HCT116 (cell line): ENCODE results near the gene OGFOD2. TPM values are rescaled to one million over a fixed set of nuclear protein-coding genes. Genes with fewer than 3 reads are reported as not detected.

Source experiments
- ATAC-seq: fragments of 200-7000 bp; cut with Tn5 transposase; 2 replicates; pipeline ENCODE4 v1.9.1; 2020; ENCODE audit warnings: mild to moderate bottlenecking, moderate library complexity
- BruUV-seq: library from RNA; stranded (reverse); fragments of 400-500 nt; replicated peaks from 2 replicates; lab custom pipeline; 2021; lab: Mats Ljungman, UMichigan
- CTCF ChIA-PET: fragments of 300-600 bp; sonication (Branson Sonifier 250); formaldehyde crosslinking; loops from one replicate; lab custom pipeline; 2021; ENCODE audit warnings: antibody characterized with exemption; lab: Charles Lee
- POLR2A ChIA-PET: fragments of 300-600, 350-600 bp; sonication (Branson Sonifier 250); formaldehyde crosslinking; loops from one replicate; lab custom pipeline; 2021; ENCODE audit warnings: antibody characterized with exemption; lab: Charles Lee
- RAD21 ChIA-PET, 2 experiments: fragments of 300-600 bp; sonication (Branson Sonifier 250); formaldehyde crosslinking; loops; one replicate each; lab custom pipeline; 2023; ENCODE audit warnings: low total read pairs in 2 of 2; ENCODE audit not compliant: uncharacterized antibody in 2 of 2, unreplicated experiment in 2 of 2, low non-redundant PET in 1 of 2; lab: Charles Lee
- DNase-seq: peaks from one replicate; pipeline ENCODE4 v3.0.0-alpha.2; 2010; ENCODE audit warnings: low read depth, low spot score
- H2AFZ ChIP-seq: fragments of 200-600 bp; shearing (Covaris generic), sonication (generic); 2 replicates; pipeline ENCODE4 v1.6.1; 2017; ENCODE audit warnings: low read depth, mixed run types, mixed read lengths, antibody characterized with exemption, low read length; ENCODE audit not compliant: poor library complexity, severe bottlenecking
- H3K27ac ChIP-seq: 2 replicates; pipeline ENCODE4 v1.5.1; 2012; ENCODE audit warnings: low read depth, low read length
- H3K27me3 ChIP-seq: fragments of 200-600 bp; sonication (generic); 2 replicates; pipeline ENCODE4 v1.6.1; 2016; ENCODE audit warnings: mixed run types, low read length, mixed read lengths; ENCODE audit not compliant: insufficient read depth
- H3K36me3 ChIP-seq, 2 experiments: fragments of 200-500 bp in 1 of 2; fragments of 200-600 bp in 1 of 2; sonication (Bioruptor generic) in 1 of 2; sonication (generic) in 1 of 2; 2 replicates each; pipeline versions ENCODE4 v1.5.1 to v1.6.1; 2014 to 2016; ENCODE audit warnings: low read length in 2 of 2, inconsistent platforms in 1 of 2, mixed read lengths in 1 of 2, mixed run types in 1 of 2; ENCODE audit not compliant: insufficient read depth in 2 of 2, control insufficient read depth in 1 of 2
- H3K4me1 ChIP-seq, 2 experiments: fragments of 200-600 bp in 1 of 2; sonication (generic) in 1 of 2; 2 replicates each; pipeline versions ENCODE4 v1.5.1 to v1.6.1; 2012 to 2017; ENCODE audit warnings: low read length in 2 of 2, inconsistent platforms in 1 of 2, mild to moderate bottlenecking in 1 of 2, mixed read lengths in 1 of 2, mixed run types in 1 of 2, moderate library complexity in 1 of 2; ENCODE audit not compliant: insufficient read depth in 2 of 2, control insufficient read depth in 1 of 2
- H3K4me2 ChIP-seq: fragments of 200-600 bp; sonication (generic); 2 replicates; pipeline ENCODE4 v1.6.1; 2017; ENCODE audit warnings: mixed run types, low read length, mixed read lengths
- H3K4me3 ChIP-seq, 2 experiments: fragments of 200-600 bp in 1 of 2; sonication (generic) in 1 of 2; replicated peaks in 1 of 2; 2 replicates each; pipeline ENCODE4 v1.5.1; 2011 to 2016; ENCODE audit warnings: low read length in 2 of 2, control low read depth in 1 of 2, low read depth in 1 of 2, mild to moderate bottlenecking in 1 of 2, mixed read lengths in 1 of 2, mixed run types in 1 of 2
- H3K79me2 ChIP-seq: fragments of 200-600 bp; sonication (generic); 2 replicates; pipeline ENCODE4 v1.6.1; 2017; ENCODE audit warnings: mild to moderate bottlenecking, mixed run types, low read length, moderate library complexity, mixed read lengths; ENCODE audit not compliant: insufficient read depth
- H3K9ac ChIP-seq: fragments of 200-600 bp; sonication (generic); 2 replicates; pipeline ENCODE4 v1.6.1; 2016; ENCODE audit warnings: low read length, mixed read lengths
- H3K9me2 ChIP-seq: fragments of 200-600 bp; sonication (generic), shearing (Covaris generic); 2 replicates; pipeline ENCODE4 v1.6.1; 2017; ENCODE audit warnings: mixed run types, mild to moderate bottlenecking, moderate library complexity; ENCODE audit not compliant: insufficient read depth
- H3K9me3 ChIP-seq, 2 experiments: fragments of 200-500 bp in 1 of 2; fragments of 200-600 bp in 1 of 2; sonication (Bioruptor generic) in 1 of 2; sonication (generic) in 1 of 2; 2 replicates each; pipeline ENCODE4 v1.6.1; 2014 to 2017; ENCODE audit warnings: low read length in 2 of 2, mixed read lengths in 2 of 2, inconsistent platforms in 1 of 2, low read depth in 1 of 2, mild to moderate bottlenecking in 1 of 2, mixed run types in 1 of 2, moderate library complexity in 1 of 2; ENCODE audit not compliant: control insufficient read depth in 1 of 2, insufficient read depth in 1 of 2
- H4K20me1 ChIP-seq: fragments of 200-600 bp; sonication (generic), shearing (Covaris generic); 2 replicates; pipeline ENCODE4 v1.6.1; 2017; ENCODE audit warnings: mixed run types, mild to moderate bottlenecking, moderate library complexity; ENCODE audit not compliant: insufficient read depth
- ATF3 ChIP-seq: IDR thresholded peaks from 2 replicates; pipeline ENCODE4 v1.6.1; 2012
- EGR1 ChIP-seq: IDR thresholded peaks from 2 replicates; pipeline ENCODE4 v1.6.1; 2012; ENCODE audit warnings: low read depth
- EZH2 ChIP-seq: fragments of 200-600 bp; sonication (generic); IDR thresholded peaks from 2 replicates; pipeline ENCODE4 v1.6.1; 2017; ENCODE audit warnings: antibody characterized with exemption, mixed run types
- EZH2phosphoT487 ChIP-seq: fragments of 200-600 bp; IDR thresholded peaks from 2 replicates; pipeline ENCODE4 v1.6.1; 2018; ENCODE audit warnings: antibody characterized with exemption, borderline replicate concordance
- POLR2A ChIP-seq: IDR thresholded peaks from 2 replicates; pipeline ENCODE4 v1.7.0; 2011; ENCODE audit warnings: borderline replicate concordance; ENCODE audit not compliant: insufficient read depth, insufficient read length; ENCODE audit errors: extremely low read depth
- POLR2AphosphoS5 ChIP-seq: IDR thresholded peaks from 2 replicates; pipeline ENCODE4 v1.6.1; 2011; ENCODE audit warnings: mild to moderate bottlenecking, low read depth, low read length, moderate library complexity
- RAD21 ChIP-seq: IDR thresholded peaks from 2 replicates; pipeline ENCODE4 v1.6.1; 2012; ENCODE audit warnings: low read depth, mild to moderate bottlenecking
- SIN3A ChIP-seq: IDR thresholded peaks from 2 replicates; pipeline ENCODE4 v1.6.1; 2012; ENCODE audit warnings: low read depth
- SP1 ChIP-seq: IDR thresholded peaks from 2 replicates; pipeline ENCODE4 v1.6.1; 2012; ENCODE audit warnings: low read depth
- TCF7L2 ChIP-seq: IDR thresholded peaks from 2 replicates; pipeline ENCODE4 v1.7.0; 2011; ENCODE audit warnings: borderline replicate concordance, inconsistent platforms; ENCODE audit not compliant: insufficient read depth, insufficient read length; ENCODE audit errors: extremely low read depth
- YY1 ChIP-seq: IDR thresholded peaks from 2 replicates; pipeline ENCODE4 v1.6.1; 2011; ENCODE audit warnings: low read length, low read depth, moderate library complexity, mild to moderate bottlenecking; ENCODE audit not compliant: insufficient replicate concordance; ENCODE audit errors: extremely low read depth
- ZBTB33 ChIP-seq: IDR thresholded peaks from 2 replicates; pipeline ENCODE4 v1.6.1; 2011; ENCODE audit warnings: mild to moderate bottlenecking, low read length, moderate library complexity; ENCODE audit not compliant: insufficient replicate concordance; ENCODE audit errors: extremely low read depth
- intact Hi-C: fragments of 100-400 bp; cut with micrococcal nuclease; formaldehyde crosslinking; loops from 2 replicates; pipeline ENCODE4 v1.10.0; 2022
- total RNA-seq: library from RNA; stranded (reverse); gene quantifications from one replicate; pipeline ENCODE4 v1.2.1, GENCODE V29; 2021; ENCODE audit not compliant: unreplicated experiment
- TF ChIP-seq, protein P1 (sequence below), 3 experiments: fragments of 200-600 bp in 1 of 3; sonication (generic) in 1 of 3; IDR thresholded peaks in 2 of 3; conservative IDR thresholded peaks in 1 of 3; 2 replicates each; pipeline ENCODE4 v1.5.1; 2012 to 2017; ENCODE audit warnings: low read depth in 2 of 3, low read length in 2 of 3, antibody characterized with exemption in 1 of 3, borderline replicate concordance in 1 of 3, control low read depth in 1 of 3, mild to moderate bottlenecking in 1 of 3, mixed read lengths in 1 of 3, mixed run types in 1 of 3, moderate library complexity in 1 of 3; ENCODE audit not compliant: insufficient read depth in 1 of 3
- TF ChIP-seq, protein P2 (sequence below): IDR thresholded peaks from 2 replicates; pipeline ENCODE4 v1.6.1; 2012

Gene OGFOD2
- total RNA-seq, 1 experiment from 2014 or later: 29.5 TPM

DNA sequence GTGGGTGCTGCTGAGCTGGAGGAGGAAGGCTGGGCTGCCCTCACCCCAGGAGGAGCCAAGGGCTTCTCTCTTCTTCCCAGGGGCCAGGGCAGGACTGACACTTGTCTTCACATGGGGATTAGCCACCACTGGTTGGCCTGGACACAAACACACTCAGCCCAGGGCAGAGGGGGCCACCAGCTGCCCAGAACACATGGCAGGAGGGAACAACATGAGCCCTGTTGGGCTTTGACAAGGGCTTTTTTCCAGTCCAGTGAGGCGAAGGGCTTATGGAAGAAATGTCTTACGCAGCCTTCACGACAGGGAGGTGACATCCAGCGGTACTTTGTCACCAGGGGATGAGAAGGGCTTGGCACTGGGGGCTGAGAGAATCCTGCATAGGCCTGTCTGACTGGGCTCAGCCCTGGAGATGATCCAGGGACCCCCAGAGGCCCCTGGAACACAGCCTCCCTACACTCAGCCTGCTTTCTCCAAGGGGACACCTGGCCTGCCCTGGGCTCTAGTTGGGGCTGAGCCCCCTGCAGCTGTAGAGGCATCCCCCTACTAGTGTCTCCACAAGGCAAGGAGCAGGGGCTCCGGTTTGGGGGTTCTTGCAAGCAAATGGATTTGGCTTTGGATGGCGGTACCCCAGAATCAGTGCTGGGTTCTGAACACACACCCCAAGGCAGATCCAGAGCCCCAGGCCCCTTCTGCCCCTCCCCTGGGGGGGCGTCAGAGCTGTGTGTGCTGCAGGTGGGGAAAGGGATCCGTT, 24.3 kb downstream of the OGFOD2 start:
- CTCF ChIA-PET: no interaction called here
- H3K4me2 ChIP-seq: no peak overlapping the region
- no peak overlapping the region for H2AFZ ChIP-seq
- TF ChIP-seq EGR1: no peak
- no peak for TF ChIP-seq POLR2AphosphoS5
- TF ChIP-seq ATF3: no peak
- TF ChIP-seq RAD21: no peak
- TF ChIP-seq ZBTB33: no peak
- no peaks in the 10 kb centered on the region for H3K36me3 ChIP-seq
- no peak overlapping the region for H3K27ac ChIP-seq
- no peaks in the 10 kb centered on the region for H3K4me1 ChIP-seq
- RAD21 ChIA-PET: no interaction called here
- DNase-seq (no peak), ATAC-seq (no peak)
- no peaks in the 10 kb centered on the region for H4K20me1 ChIP-seq
- intact Hi-C loops: no loop called here
- no peak overlapping the region for H3K9ac ChIP-seq
- no peaks in the 10 kb centered on the region for H3K79me2 ChIP-seq
- no peak overlapping the region for H3K4me3 ChIP-seq
- H3K9me2 ChIP-seq: no peaks in the 10 kb centered on the region
- no peaks in the 10 kb centered on the region for H3K27me3 ChIP-seq
- H3K9me3 ChIP-seq: no peaks in the 10 kb centered on the region
- POLR2A ChIA-PET: no interaction called here
- BruUV-seq: no TSS peak

- ChIA-PET CTCF (no interaction called here), POLR2A (no interaction called here), RAD21 (no interaction called here)
- BruUV-seq: no TSS peak
- Histone ChIP-seq H3K4me3 (no peak overlapping the region), H3K9ac (no peak overlapping the region), H3K36me3 (no peaks in the 10 kb centered on the region), H3K4me2 (no peak overlapping the region), H4K20me1 (no peaks in the 10 kb centered on the region), H3K27me3 (no peaks in the 10 kb centered on the region), H3K79me2 (no peaks in the 10 kb centered on the region), H3K4me1 (no peaks in the 10 kb centered on the region), H3K27ac (no peak overlapping the region), H2AFZ (no peak overlapping the region), H3K9me2 (no peaks in the 10 kb centered on the region), H3K9me3 (no peaks in the 10 kb centered on the region)
- ATAC-seq: no peak
- intact Hi-C loops: no loop called here
- no peak for DNase-seq
- TF ChIP-seq EZH2phosphoT487 (no peak), SP1 (no peak), YY1 (no peak), SIN3A (no peak), ATF3 (no peak), POLR2A (no peak), TCF7L2 (no peak), EZH2 (no peak), EGR1 (no peak)
- TF ChIP-seq, protein P1, sequence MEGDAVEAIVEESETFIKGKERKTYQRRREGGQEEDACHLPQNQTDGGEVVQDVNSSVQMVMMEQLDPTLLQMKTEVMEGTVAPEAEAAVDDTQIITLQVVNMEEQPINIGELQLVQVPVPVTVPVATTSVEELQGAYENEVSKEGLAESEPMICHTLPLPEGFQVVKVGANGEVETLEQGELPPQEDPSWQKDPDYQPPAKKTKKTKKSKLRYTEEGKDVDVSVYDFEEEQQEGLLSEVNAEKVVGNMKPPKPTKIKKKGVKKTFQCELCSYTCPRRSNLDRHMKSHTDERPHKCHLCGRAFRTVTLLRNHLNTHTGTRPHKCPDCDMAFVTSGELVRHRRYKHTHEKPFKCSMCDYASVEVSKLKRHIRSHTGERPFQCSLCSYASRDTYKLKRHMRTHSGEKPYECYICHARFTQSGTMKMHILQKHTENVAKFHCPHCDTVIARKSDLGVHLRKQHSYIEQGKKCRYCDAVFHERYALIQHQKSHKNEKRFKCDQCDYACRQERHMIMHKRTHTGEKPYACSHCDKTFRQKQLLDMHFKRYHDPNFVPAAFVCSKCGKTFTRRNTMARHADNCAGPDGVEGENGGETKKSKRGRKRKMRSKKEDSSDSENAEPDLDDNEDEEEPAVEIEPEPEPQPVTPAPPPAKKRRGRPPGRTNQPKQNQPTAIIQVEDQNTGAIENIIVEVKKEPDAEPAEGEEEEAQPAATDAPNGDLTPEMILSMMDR (IDR thresholded peaks at IDR 0.05 in 2 of 3, conservative IDR thresholded peaks at IDR 0.05 in 1 of 3; ENCODE audit: borderline replicate concordance in 1 of 3, insufficient read depth in 1 of 3, low read depth in 2 of 3, low read length in 2 of 3): no peak
- TF ChIP-seq, protein P2, sequence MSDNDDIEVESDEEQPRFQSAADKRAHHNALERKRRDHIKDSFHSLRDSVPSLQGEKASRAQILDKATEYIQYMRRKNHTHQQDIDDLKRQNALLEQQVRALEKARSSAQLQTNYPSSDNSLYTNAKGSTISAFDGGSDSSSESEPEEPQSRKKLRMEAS: no peak
These were observed 25.0 kb downstream of the OGFOD2 start for GRCh38 chr12:122999986-123000420.
